Vagina (tissue), 2 donors: ENCODE data around the gene XIST.

Source experiments
- POLR2A ChIP-seq, 2 donors: fragments of 450-650 bp; IDR thresholded peaks; one replicate each; pipeline ENCODE4 v1.6.1; 2017; ENCODE audit warnings: antibody characterized with exemption in 2 of 2, mild to moderate bottlenecking in 2 of 2, moderate library complexity in 2 of 2
- POLR2AphosphoS5 ChIP-seq, 2 donors: sonication (generic); formaldehyde crosslinking; IDR thresholded peaks; one replicate each; pipeline ENCODE4 v1.9.0; 2017; ENCODE audit warnings: antibody characterized with exemption in 2 of 2, mild to moderate bottlenecking in 2 of 2, low read depth in 1 of 2; ENCODE audit not compliant: insufficient read depth in 1 of 2
- TF ChIP-seq, protein P1 (sequence below), 3 experiments: fragments of 450-650 bp in 2 of 3; fragments of 200-600 bp in 1 of 3; sonication (generic) in 1 of 3; IDR thresholded peaks; one replicate each; pipeline ENCODE4 v1.5.1; 2017 to 2019; ENCODE audit warnings: antibody characterized with exemption in 3 of 3, mild to moderate bottlenecking in 2 of 3, moderate library complexity in 2 of 3

DNA sequence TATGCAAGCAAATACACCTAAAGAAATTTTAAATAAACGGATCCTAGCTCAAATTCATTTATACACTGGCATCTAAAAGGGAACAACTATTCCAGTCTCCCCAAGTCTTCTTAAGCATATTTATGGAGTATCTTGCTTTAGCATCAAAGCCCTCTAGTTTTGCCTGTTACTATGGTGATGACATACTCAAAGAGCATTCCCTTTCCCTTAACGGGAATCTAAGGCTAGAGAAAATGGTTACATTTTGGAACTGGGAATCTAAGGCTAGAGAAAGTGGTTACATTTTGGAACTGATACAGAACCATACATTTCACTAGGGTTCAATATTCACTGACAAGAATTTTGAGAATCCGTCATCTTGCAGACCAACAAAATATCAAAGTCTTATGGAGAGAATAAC is 18.3 kb downstream of the XIST start:
- TF ChIP-seq, protein P1, sequence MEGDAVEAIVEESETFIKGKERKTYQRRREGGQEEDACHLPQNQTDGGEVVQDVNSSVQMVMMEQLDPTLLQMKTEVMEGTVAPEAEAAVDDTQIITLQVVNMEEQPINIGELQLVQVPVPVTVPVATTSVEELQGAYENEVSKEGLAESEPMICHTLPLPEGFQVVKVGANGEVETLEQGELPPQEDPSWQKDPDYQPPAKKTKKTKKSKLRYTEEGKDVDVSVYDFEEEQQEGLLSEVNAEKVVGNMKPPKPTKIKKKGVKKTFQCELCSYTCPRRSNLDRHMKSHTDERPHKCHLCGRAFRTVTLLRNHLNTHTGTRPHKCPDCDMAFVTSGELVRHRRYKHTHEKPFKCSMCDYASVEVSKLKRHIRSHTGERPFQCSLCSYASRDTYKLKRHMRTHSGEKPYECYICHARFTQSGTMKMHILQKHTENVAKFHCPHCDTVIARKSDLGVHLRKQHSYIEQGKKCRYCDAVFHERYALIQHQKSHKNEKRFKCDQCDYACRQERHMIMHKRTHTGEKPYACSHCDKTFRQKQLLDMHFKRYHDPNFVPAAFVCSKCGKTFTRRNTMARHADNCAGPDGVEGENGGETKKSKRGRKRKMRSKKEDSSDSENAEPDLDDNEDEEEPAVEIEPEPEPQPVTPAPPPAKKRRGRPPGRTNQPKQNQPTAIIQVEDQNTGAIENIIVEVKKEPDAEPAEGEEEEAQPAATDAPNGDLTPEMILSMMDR (IDR thresholded peaks at IDR 0.05), result no peak
- TF ChIP-seq POLR2A (IDR thresholded peaks at IDR 0.05), result no peak
- TF ChIP-seq POLR2AphosphoS5 (IDR thresholded peaks at IDR 0.05; ENCODE audit: insufficient read depth in 1 of 2, low read depth in 1 of 2), result no peak
